ENCODE results near the gene KBTBD4. TPM values are rescaled to one million over a fixed set of nuclear protein-coding genes. Genes with fewer than 3 reads are reported as not detected.

The KBTBD4 gene
- total RNA-seq, 1 experiment from 2014 or later, result 12.3 TPM

DNA sequence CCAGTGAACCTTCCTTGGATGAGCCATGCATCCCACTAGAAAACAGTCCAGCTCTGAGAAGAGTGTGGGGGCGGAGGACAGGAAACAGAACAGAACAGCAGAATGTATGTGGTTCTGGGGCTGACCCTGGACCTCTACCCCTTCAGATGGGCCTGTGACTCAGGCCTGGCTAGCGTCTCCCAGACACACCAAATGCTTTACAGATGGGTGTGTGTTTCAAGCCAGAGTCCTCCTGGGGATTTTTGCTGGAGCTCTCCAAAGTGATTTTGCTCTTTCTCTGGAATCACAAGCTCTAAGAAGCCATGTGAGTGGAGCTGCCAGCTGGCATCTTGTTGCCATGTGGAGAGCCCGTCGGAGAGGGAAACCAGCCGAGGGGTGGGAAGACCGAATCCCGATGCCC lies 28.6 kb upstream of the KBTBD4 start:
- no peaks in the 10 kb centered on the region for H3K9me3 Mint-ChIP-seq
- TF ChIP-seq ZNF121 (CRISPR knock-in tag; IDR thresholded peaks at IDR 0.05), result no peak
- TF ChIP-seq HMGA2 (CRISPR knock-in tag; IDR thresholded peaks at IDR 0.05), result no peak
- TF ChIP-seq PRDM15 (CRISPR knock-in tag; IDR thresholded peaks at IDR 0.05), result no peak
- TF ChIP-seq, protein P1, sequence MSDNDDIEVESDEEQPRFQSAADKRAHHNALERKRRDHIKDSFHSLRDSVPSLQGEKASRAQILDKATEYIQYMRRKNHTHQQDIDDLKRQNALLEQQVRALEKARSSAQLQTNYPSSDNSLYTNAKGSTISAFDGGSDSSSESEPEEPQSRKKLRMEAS (CRISPR knock-in tag; IDR thresholded peaks at IDR 0.05), result no peak
- TF ChIP-seq ATF1 (CRISPR knock-in tag; IDR thresholded peaks at IDR 0.05), result no peak
- no peak for TF ChIP-seq TCF7 (CRISPR knock-in tag; IDR thresholded peaks at IDR 0.05; ENCODE audit: low read depth)
- no peak for TF ChIP-seq JUN (CRISPR knock-in tag; IDR thresholded peaks at IDR 0.05)
- no peak for TF ChIP-seq ZNF263 (CRISPR knock-in tag; IDR thresholded peaks at IDR 0.05; ENCODE audit: low read depth)
- no peak for TF ChIP-seq ZNF416 (CRISPR knock-in tag; IDR thresholded peaks at IDR 0.05)
- TF ChIP-seq ZBTB21 (CRISPR knock-in tag; IDR thresholded peaks at IDR 0.05; ENCODE audit: borderline replicate concordance), result no peak
- TF ChIP-seq ZNF232 (CRISPR knock-in tag; IDR thresholded peaks at IDR 0.05), result no peak
- no peak for TF ChIP-seq PREB (CRISPR knock-in tag; IDR thresholded peaks at IDR 0.05; ENCODE audit: borderline replicate concordance)
- no peak for TF ChIP-seq GRHL2 (CRISPR knock-in tag; IDR thresholded peaks at IDR 0.05; ENCODE audit: insufficient replicate concordance, severe bottlenecking)
- TF ChIP-seq STAT6 (CRISPR knock-in tag; conservative IDR thresholded peaks at IDR 0.05; ENCODE audit: low read depth), result no peak
- no peak for TF ChIP-seq ZNF425 (CRISPR knock-in tag; conservative IDR thresholded peaks at IDR 0.05)
- TF ChIP-seq, protein P2, sequence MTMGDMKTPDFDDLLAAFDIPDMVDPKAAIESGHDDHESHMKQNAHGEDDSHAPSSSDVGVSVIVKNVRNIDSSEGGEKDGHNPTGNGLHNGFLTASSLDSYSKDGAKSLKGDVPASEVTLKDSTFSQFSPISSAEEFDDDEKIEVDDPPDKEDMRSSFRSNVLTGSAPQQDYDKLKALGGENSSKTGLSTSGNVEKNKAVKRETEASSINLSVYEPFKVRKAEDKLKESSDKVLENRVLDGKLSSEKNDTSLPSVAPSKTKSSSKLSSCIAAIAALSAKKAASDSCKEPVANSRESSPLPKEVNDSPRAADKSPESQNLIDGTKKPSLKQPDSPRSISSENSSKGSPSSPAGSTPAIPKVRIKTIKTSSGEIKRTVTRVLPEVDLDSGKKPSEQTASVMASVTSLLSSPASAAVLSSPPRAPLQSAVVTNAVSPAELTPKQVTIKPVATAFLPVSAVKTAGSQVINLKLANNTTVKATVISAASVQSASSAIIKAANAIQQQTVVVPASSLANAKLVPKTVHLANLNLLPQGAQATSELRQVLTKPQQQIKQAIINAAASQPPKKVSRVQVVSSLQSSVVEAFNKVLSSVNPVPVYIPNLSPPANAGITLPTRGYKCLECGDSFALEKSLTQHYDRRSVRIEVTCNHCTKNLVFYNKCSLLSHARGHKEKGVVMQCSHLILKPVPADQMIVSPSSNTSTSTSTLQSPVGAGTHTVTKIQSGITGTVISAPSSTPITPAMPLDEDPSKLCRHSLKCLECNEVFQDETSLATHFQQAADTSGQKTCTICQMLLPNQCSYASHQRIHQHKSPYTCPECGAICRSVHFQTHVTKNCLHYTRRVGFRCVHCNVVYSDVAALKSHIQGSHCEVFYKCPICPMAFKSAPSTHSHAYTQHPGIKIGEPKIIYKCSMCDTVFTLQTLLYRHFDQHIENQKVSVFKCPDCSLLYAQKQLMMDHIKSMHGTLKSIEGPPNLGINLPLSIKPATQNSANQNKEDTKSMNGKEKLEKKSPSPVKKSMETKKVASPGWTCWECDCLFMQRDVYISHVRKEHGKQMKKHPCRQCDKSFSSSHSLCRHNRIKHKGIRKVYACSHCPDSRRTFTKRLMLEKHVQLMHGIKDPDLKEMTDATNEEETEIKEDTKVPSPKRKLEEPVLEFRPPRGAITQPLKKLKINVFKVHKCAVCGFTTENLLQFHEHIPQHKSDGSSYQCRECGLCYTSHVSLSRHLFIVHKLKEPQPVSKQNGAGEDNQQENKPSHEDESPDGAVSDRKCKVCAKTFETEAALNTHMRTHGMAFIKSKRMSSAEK (CRISPR knock-in tag; IDR thresholded peaks at IDR 0.05; ENCODE audit: borderline replicate concordance), result no peak
- no peak for TF ChIP-seq SOX15 (CRISPR knock-in tag; IDR thresholded peaks at IDR 0.05)
- TF ChIP-seq NFATC4 (CRISPR knock-in tag; IDR thresholded peaks at IDR 0.05), result no peak
- no peak for TF ChIP-seq FOXP1 (CRISPR knock-in tag; IDR thresholded peaks at IDR 0.05; ENCODE audit: borderline replicate concordance)
- no peak overlapping the region for H3K27ac Mint-ChIP-seq
- no peaks in the 10 kb centered on the region; the same call in 1 of the 2 replicates for H3K27me3 Mint-ChIP-seq (ENCODE audit: low read depth)
- DNase-seq (ENCODE audit: low spot score), result no peak
- ChIA-PET POLR2A (interaction anchor here (0.5 kb wide), 1 partner anchor 66 kb away, joined by 5 read pairs; no protein-coding TSS in a partner anchor), CTCF (interaction anchor here (1.0 to 1.4 kb wide), 2 partner anchors 10 to 54 kb away, joined by 4 to 5 read pairs; partner anchors contain the start of gene CELF1)
- ATAC-seq, result no peak
- no peaks in the 10 kb centered on the region for H3K36me3 Mint-ChIP-seq
- H3K4me3 Mint-ChIP-seq, result no peak overlapping the region
- H3K4me1 Mint-ChIP-seq, result no peaks in the 10 kb centered on the region

Measured in WTC11 (cell line).